Measurements from ENCODE around the gene C1QTNF1.
A peak's percentile ranks its signal among the peaks of the same experiment; 100 is the strongest.

Gene C1QTNF1

GRCh38 chr17:79023886-79024771 lies at the start of gene C1QTNF1:
C1QTNF1 (plus strand) TSS chr17:79024169; CDS start chr17:79043969, 19,800 bp downstream.
- DNase-seq = no peak

DNA sequence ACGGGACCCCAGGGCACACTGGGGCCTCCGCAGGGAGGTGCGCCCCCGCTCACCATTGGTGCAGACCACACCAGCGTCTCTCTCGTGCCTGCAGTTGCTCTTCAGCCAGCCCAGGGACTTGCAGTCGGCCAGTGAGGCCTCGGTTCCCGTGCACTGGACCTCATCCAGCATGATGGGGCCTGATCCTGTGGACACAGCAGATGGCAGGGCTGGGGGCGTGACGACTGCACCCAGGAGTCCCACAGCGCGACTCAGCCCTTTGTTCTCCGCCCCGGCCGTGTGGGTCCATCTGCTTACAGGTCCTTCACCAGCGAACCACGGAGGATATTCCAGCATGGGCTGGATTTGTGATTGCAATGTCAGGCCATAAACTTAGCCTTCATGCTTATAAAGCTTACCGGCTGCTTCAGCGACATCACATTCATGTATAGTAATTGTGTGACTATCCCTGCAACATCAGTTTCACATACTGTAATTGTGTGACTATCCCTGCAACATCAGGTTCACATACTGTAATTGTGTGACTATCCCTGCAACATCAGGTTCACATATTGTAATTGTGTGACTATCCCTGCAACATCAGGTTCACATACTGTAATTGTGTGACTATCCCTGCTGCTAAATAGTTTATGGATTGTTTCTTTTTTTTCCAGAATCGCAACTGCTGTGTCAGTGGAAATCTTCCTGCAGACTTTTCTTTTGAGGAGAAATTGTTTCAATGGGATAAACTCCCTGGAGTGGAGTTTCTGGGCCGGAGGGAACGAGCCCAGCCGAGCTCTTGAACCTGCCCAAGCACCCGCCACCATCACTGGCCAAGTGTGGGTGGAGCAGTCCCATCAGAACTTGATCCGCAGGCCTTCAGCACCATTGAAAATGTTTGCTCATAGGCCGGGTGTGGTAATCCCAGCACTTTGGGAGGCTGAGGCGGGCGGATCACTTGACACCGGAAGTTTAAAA lies 49.1 kb upstream of the C1QTNF1 start:
- peak; percentile 59 for DNase-seq

- no peak for DNase-seq
Measured at GRCh38 chr17:78976907-78977680, 46.9 kb upstream of the C1QTNF1 start.

- no peak for DNase-seq
Measured at GRCh38 chr17:78977681-78977943, 46.4 kb upstream of the C1QTNF1 start.

DNA sequence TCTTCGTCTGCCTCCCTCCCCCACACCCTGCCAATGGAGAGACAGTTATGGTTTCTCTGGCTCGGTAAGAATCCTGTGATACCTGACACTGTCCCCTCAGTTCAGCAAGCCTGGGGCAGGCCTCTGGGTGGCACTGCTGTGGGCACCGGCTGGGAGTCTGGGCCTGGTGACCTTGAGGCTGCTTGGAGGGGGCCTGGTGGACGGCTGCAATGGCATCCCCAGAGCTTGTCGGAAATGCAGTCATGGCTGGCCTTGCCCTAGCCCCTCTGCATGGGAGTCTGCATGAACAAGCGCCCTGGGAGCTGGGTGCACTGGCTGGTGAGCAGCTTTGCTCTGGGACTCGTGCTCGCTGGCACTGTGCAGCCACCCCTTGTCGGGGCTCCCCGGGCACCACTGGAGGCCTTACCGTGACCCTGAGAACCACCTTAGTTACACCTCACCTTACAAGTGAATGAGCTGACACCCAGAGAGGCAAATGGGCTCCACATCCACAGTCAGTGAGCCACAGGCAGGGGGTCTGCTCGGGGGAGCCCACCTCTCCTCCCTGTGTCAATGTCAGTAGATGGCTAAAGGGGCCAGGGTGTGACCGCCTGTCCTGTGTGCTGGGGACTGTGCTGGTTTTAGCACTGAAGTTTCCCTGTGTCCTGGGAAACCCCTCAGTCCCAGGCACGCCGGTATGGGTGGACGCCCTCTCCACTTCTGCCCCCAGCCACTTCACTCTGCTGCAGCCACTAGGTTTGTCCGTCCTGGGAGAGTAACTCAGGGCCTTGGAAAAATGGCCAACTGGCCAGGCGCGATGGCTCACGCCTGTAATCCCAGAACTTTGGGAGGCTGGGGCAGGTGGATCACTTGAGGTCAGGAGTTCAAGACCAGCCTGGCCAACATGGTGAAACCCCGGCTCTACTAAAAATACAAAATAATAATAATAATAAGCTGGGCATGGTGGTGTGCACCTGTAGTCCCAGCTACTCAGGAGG lies 45.7 kb upstream of the C1QTNF1 start:
- no peak for DNase-seq

- no peak for DNase-seq
Measured at GRCh38 chr17:78979780-78980623, 44.0 kb upstream of the C1QTNF1 start, which contains the start of gene LGALS3BP. LGALS3BP (minus strand) TSS chr17:78979923; CDS start chr17:78977191, 2,732 bp downstream.

DNA sequence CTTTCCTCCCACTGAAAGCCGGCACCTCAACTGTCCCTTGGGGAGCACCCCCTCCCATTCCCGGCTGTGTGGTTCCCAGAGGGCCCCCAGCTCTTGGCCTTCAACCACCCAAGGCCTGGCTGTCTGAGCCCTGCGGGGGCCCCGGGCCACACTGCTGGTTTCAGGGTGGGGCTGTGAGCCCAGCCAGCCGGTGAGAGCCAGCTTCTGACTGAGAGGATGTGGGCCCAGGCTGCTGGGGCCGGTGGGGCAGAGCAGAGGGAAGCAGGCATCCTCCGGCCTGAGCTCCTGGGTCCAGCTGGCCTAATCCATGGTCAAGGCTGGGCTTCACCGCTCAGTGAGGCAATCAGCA lies 43.4 kb upstream of the C1QTNF1 start:
- no peak for DNase-seq

DNA sequence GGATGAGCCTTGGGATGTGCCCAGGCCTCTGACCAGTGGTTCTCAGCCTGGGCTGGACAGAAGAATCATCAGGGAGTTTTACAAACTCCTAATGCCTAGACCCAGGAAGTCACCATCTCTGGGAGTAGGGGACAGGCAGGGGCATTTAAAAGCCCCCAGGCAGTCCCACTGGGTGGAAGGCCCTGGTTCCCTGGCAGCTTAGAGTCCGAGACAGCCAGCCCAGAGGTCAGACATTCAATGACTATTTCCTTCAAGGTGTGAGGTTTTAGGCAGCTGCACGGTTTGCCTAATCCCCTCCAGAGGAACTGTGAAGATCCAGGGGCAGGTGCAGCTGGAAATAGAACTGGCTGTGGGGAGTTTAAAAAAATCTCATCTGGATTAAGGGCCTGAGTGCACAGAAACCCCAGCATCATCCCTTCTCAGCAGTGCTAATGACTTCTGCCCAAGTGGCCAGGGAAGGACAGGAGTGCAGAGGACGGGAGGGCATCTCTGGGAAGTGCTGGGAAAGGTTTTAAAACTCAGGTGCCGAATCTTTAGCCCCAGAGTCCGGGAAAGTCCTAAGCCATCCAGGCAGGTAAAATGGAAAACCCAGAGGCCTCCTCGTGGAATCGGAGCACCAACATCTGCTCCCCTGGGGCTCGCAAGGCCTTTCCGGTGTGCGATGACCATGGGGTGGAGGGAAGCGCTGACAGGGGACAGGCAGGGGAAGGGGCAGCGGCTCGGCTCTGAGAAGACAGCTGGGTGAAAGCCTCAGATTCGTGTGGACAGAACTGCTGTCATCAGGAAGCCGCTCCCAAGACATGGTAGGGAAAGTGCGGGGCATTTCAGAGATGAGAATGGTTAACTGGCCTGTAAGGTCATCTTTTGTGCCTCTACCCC lies 42.7 kb upstream of the C1QTNF1 start:
- DNase-seq = no peak

DNA sequence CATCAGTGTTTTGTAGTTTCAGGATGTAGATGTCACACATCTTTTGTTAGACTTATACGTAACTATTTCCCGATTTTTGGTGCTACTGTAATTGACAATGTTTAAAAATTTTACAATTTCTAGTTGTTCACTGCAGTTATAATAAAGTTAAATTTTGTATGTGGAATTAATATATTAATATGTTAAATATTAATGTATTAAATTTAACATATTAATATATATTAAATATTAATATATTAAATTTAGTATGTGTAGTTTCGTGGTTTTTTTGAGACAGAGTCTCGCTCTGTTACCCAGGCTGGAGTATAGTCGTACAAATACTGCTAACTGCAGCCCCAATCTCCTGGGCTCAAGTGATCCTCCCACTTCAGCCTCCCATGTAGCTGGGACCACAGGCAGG lies 38.6 kb upstream of the C1QTNF1 start:
- DNase-seq = no peak

DNA sequence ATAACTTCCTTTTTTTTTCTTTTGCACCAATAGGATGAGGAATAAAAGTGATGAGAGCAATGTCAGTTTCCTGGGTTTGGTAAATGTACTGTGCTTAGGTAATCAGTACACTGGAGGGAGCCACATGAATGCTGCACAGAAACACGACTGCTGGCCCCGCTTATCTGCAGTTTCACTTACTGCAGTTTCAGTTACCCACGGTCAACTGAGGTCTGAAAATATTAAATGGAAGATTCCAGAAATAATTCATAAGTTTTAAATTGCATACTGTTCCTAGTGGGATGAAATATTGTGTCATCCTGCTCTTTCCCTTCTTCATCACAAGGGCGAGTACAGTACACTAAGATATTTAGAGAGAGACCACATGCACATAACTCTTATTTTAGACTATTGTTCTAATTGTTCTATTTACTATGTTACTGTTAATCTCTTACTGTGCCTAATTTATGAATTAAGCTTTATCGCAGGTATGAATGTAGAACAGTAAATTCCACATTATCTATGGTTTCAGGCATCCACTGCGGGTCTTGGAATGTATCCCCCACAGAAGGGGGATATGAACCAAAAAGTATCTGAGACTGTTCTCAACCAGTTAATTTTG lies 37.8 kb upstream of the C1QTNF1 start:
- DNase-seq = no peak

DNA sequence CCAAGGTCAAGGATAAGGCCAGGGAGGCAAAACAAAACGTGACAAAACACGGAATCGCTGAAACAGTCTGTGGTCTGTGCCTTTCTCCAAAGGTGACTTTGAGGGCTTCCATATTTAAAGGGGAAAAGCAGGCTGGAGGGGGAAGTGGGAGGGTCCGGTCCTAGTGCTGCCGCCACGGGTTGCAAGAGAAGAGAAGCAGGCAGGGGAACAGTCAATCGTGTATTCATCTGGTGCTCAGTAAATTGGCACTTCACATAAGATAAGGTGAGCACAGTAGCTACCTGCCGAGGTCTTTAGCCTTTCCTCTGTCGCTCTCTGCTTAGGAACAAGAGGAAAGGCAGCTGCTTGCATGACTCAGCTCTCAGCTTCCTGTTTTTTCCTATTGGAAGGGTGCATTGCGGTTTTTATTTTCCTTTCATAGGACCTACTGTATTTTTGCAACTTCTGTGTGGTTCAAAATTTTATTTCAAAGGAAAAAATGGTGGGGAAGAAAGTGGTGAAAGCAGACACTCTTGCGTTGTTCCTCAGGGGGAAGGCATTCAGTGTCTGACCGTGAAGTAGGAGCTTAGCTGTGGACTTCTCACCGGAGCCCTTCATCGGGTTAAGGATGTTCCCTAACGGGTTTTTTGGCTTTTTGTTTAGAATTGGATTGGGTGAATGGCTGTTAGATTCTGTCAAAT lies 37.2 kb upstream of the C1QTNF1 start:
- DNase-seq = no peak

DNA sequence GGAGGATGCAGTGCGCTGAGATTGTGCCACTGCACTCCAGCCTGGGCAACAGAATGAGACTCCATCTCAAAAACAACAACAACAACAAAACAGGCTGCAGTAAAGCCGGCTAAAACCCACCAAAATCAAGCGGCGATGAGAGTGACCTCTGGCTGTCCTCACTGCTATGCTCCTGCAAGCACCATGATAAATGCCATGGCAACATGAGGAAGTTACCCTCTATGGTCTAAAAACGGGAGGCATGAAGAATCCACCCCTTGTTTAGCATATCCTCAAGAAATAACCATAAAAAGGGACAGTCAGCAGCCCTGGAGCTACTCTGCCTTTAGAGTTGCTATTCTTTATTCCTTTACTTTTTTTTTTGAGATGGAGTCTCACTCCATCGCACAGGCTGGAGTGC lies 35.8 kb upstream of the C1QTNF1 start:
- DNase-seq = no peak

- DNase-seq = no peak
Measured at GRCh38 chr17:78990349-78991016, 33.5 kb upstream of the C1QTNF1 start.

DNA sequence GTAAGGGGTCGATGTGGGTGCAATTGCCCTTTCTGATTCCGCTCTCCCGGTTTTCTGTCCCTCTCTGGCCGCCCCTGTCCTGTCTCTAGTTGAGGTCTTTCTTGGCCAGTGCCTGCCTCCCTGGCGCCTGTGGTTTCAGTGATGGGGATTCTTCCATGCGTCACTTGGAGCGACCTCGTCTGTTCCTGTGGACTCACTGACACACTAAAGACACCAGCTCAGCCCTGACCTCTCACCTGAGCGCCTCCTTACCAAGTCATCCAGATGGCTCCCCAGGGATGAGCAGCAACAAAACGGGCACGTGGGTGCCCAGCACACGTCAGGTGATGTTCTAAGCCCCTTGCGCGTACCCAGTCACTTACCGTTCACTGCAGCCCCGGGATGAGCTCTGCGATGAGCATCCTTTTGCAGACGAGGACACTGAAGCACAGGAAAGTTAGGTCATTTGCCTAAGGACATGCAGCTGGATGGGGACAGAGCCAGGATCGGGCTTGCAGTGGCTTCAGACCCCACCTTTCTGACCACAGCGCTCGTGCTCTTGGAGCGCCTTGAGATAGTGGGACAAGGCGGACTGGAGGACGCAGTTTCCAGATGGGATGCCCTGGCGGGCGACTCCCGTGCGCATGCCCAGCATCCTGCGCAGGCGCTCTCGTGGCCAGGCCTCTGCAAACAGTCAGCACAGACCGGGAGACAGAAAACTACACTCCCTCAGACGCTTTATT lies 32.8 kb upstream of the C1QTNF1 start:
- no peak for DNase-seq

- DNase-seq = no peak
Measured at GRCh38 chr17:78991906-78992532, 31.9 kb upstream of the C1QTNF1 start.

DNA sequence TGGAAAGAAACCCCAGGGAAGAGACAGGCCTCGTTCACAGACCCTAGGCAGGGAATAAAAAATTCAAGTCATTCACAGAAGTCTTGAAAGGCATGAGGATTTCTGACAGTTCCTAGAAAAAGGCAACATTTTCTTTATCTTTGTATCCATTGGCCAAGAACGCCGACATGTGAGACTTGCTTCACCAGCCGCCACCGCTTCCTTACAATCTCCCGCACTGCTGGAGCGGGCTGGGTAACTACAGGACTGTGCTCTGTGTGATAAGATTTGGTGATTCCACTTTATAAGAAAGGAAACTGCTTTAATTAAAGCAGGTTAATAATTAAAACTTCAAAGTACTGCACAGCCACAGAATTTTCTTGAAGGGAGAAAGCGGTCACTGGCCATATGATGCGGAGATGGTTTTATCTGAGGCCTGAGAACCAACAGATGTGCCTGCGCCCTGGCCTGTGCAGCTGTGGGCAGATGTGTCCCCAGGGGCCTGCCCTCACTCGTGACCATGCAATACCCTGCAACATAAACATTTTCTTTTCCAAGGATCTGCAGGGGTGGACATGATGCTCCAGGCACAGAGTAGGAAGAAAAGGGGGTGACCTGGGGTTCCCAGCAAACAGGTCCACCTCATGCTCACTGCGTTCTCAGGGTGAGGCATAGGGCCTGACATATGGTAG lies 31.3 kb upstream of the C1QTNF1 start:
- DNase-seq = no peak

All from NCI-H1694 (cell line).